ENCODE results near the gene MAFG.

DNA sequence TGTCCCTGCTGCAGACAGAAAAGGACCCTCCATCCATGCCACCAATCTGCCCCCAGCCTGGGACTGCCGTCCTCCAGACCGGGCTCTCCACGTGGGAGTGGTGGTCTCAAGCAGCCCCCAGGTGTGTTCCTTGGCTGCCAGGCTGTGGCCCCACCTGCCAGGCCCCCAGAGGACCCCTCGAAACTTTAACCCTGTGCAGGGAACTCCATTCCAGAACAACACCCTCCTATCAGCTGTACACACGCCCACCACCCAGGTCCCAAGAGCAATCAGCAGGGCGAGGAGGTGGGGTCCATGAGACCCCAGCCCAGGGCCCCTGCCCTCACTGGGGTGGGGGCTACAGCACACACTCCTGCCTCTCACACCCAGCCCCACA lies 8.2 kb upstream of the MAFG start:
- TF ChIP-seq, protein P1, sequence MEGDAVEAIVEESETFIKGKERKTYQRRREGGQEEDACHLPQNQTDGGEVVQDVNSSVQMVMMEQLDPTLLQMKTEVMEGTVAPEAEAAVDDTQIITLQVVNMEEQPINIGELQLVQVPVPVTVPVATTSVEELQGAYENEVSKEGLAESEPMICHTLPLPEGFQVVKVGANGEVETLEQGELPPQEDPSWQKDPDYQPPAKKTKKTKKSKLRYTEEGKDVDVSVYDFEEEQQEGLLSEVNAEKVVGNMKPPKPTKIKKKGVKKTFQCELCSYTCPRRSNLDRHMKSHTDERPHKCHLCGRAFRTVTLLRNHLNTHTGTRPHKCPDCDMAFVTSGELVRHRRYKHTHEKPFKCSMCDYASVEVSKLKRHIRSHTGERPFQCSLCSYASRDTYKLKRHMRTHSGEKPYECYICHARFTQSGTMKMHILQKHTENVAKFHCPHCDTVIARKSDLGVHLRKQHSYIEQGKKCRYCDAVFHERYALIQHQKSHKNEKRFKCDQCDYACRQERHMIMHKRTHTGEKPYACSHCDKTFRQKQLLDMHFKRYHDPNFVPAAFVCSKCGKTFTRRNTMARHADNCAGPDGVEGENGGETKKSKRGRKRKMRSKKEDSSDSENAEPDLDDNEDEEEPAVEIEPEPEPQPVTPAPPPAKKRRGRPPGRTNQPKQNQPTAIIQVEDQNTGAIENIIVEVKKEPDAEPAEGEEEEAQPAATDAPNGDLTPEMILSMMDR (IDR thresholded peaks at IDR 0.05; ENCODE audit: poor library complexity), result no peak
- TF ChIP-seq EZH2 (IDR thresholded peaks at IDR 0.05; ENCODE audit: borderline replicate concordance), result no peak
- TF ChIP-seq EZH2phosphoT487 (IDR thresholded peaks at IDR 0.05; ENCODE audit: low read depth, severe bottlenecking, unreplicated experiment), result no peak

All from hepatocyte (in vitro differentiated cells).